CD4-positive, alpha-beta T cell treated with Interleukin-6 at 100 ng/mL for 8 hours (primary cell): ENCODE data around the gene SLC7A8.

ENCODE experiments used
- DNase-seq: peaks from one replicate; pipeline ENCODE4 v3.0.0-alpha.2; 2020; ENCODE audit warnings: mixed read lengths, low spot score

The SLC7A8 gene

DNA sequence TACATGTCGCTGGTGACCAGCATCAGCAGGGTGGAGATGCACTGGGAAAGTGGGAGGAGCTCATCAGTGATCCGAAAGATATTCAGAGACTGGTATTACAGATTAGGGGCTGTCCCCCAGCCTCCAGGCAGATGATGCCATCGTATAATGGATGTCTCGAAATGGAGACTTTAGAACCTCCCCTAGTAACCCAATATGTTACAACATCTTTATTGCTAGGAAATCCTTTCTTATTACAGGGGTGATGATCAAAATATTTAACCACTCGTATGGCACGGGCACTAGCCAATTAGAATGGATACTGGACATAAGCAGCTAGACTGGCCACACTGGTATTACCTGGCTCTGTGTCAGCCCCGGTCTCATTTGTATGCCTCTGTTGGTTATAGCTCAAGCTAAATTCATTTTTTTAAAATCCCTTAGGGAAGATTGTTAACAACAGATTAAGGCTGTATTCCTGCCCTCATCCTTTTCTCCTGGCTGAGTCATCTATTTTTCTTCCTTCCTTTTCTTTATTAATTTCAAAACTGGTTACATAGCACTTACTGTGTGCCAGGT lies 53.6 kb downstream of the SLC7A8 start:
- DNase-seq: no peak

GRCh38 chr14:23128969-23129758 lies 54.3 kb downstream of the SLC7A8 start:
- no peak for DNase-seq

DNA sequence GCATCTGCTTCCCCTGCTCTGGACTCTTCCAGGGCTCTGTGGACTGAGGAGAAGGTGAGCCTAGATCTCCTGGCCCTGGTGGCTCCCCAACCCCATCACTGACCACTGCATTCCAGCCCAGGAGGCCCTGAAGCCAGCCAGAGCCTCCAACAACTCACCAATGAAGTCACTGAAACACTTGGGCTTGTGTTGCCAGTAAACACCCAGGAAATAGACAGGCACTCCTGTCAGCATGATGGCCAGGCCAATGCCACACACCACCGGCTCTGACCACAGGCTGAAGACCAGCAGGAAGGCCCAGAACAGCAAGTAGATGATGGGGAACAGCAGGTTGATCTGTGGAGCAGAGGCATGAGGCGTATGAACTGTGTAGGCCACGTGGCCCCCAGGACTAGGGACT lies 55.6 kb downstream of the SLC7A8 start:
- DNase-seq: no peak

GRCh38 chr14:23126548-23127278 lies 56.7 kb downstream of the SLC7A8 start:
- no peak for DNase-seq

DNA sequence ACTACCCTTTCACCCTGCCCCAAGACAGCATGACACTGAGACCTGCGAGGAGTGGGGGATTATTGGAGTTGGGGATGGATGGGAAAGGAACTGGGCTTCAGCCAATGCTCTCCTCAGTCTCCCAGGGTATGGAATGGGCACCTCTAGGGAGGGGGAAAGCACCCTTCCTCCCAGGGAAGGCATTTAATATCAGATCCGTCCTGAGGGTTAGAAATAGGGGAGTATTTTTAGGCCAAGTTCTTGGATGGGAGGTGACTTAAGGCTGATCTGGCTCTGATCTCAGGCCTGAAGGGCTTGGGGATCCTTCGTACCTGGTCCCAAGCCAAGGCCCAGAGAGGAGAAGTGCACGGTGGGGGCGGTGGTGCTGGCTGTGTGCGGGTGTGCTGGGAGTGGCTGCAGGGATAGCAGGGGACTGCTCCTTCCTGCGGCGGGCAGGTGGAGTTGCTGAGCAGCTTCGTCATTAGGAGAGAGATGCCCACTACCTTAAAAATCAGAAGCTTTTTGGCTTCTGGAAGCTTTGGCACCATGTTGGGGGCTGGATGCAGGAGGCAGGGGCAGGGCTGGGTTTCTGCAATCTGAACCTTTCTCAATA lies 57.4 kb downstream of the SLC7A8 start:
- no peak for DNase-seq

GRCh38 chr14:23125011-23125410 lies 58.4 kb downstream of the SLC7A8 start:
- no peak for DNase-seq

GRCh38 chr14:23124337-23124954 lies 59.0 kb downstream of the SLC7A8 start:
- no peak for DNase-seq

DNA sequence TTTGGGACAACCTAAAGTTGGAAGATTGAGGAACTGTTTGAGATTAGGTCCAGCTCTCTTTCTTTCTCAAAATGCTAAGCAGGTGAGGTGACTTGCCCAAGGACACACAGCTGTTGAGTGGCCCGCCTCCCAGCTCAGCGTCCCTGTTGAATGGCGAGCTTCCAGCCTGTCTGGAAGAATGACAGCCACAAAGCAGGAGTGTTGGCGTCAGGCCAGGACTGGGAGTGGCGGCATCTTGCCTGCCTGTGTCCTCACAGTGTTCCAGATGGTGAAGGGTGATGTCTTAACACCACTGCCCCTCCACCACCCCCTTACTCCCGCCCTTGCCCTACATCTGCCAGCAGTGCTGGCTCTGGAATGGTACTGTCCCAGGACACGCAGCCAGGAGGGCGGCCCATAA lies 60.0 kb downstream of the SLC7A8 start:
- no peak for DNase-seq

GRCh38 chr14:23122086-23122485 lies 61.4 kb downstream of the SLC7A8 start:
- no peak for DNase-seq

- DNase-seq: no peak
Observed at GRCh38 chr14:23121361-23121771, 62.1 kb downstream of the SLC7A8 start.

DNA sequence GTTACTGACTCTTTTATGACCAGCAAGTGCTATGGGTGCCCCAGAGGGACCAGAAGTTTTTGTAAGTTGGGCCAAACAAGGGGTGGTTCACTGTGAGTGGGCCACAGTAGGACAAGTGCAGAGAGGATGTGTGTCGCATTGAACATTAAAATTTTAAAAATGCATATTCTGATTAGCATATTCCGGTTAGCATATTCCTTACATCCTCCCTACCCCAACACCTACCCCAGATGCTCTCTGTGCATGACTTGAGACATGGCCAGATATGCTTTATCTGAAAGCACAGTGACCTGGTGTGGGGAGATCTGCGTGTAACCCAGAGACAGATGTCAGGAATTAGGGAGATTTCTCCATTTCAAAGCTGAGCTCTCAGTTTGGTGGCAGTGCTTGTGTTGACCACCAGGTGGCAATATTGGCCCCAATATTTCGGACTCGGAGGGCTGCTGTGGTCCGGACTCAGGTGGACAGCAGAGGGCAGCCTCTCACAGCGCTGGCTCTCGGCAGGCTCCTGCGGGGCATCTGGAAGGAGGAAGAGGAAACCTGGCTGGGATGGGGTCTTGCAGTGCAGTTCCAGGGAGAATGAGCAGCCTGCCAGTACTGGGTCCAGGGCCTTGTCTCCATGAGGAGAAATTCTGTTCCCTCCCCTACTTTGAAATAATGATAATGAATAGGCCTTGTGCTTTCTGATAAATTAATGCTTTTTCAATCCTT lies 62.8 kb downstream of the SLC7A8 start:
- DNase-seq: peak; percentile 83

- DNase-seq: peak; percentile 61
Observed at GRCh38 chr14:23119363-23120327, 63.8 kb downstream of the SLC7A8 start.

DNA sequence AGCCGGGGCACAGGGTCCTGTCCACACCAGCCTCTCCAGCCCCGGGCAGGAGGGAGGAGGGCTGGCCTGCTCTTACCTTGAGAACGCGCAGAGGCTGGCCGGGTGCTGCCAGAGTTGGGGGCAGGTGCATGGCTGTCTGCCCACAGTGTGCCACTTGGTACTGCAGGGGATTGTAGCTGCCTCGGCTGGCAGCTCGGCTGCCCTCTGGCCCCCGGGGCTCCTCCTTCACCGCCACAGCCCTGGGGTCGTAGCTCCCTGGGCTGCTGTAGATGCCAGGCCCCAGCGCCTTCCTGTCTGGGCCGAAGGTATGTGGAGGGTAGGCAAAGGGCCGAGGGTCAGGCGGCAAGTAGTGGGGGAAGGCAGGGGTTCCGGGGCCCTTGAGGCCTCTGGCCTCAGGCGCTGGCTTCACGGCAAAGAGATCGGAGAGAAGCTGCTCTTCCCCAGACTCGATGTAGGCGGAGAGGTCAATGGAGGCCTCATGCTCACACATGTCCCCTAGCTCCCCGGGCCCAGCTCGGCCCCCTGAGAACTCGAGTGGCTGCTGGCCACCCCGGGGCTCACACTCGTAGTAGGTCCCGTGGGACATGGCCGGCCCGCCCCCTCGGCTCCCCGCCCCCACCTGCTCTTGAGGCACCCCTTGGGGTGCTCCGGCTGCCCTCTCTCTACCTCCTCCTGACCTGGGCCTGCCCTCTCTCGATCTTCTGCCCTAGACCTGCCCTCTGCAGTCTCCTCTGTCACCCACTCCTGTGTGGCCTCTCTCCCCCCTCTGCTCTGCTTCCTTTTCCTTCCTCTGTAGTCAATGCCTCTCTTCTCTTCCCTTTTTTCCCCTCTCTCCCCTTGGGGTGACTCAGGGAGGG lies 64.7 kb downstream of the SLC7A8 start, which contains the start of gene CEBPE:
Gene CEBPE (minus strand): TSS at position 750 of the 857 bp plus-strand sequence. CDS start 164 bp downstream, at position 586.
- no peak for DNase-seq

GRCh38 chr14:23117371-23118020 lies 66.0 kb downstream of the SLC7A8 start:
- DNase-seq: no peak

- DNase-seq: no peak
Observed at GRCh38 chr14:23115918-23116317, 67.5 kb downstream of the SLC7A8 start.

DNA sequence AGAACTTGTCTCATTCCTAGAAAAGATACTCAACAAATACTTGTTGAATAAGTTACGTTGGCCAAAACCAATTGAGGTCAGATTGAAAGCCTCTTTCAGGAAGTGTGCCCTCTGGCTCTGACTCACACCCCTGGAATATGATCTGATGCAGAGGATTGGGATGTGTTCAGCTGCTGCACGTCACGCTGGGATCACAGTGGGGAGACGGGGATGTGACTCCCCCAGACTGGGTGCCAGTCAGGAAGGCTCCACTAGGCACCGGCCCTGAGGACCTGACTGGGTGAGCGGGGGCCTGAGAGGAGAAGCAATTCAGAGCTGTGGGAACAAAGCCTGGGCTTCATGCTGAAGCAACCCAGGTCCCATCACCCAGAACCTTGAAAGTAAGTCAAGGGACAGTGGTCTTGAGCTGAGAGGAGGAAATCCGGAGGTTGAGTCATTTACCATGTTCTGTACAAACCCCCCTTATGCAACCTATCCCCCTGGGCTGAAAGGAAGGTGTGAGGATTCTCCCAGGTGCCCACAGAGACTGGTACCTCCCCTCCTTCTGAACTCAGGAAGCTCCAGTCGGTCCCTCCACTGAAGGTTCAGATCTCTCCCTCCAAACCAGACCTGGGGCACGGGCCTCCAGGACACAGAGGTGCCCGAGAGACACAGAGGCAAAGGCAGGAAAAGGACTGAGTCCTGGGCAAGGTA lies 68.3 kb downstream of the SLC7A8 start:
- DNase-seq: no peak

DNA sequence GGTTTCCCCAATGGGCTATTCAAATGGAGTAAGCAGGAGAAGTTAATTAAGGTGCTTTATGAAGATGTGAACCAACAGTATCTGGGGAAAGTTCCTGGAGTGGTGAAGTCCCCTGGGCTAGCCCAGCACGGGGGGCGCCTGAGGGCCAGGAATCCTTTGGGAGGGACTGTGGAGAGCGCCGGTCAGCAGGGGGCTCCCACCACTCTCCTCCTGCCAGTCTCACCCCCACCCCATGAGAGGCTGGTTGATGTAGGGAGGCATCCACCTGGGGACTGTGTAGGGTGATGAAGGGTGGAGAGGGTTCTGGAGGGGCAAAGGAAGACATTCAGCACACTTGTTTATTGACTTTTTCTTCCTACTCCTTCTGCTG lies 68.8 kb downstream of the SLC7A8 start:
- no peak for DNase-seq

- DNase-seq: no peak
Observed at GRCh38 chr14:23114120-23114458, 69.4 kb downstream of the SLC7A8 start.
